ENCODE measurements around the gene SOX1.

Gene SOX1

GRCh38 chr13:112073245-112074138 lies 6.5 kb downstream of the SOX1 start:
- DNase-seq: no peak

GRCh38 chr13:112074139-112074865 lies 7.4 kb downstream of the SOX1 start:
- no peak for DNase-seq

- DNase-seq: no peak
These were observed 10.8 kb downstream of the SOX1 start for GRCh38 chr13:112077729-112078128.

- DNase-seq: no peak
These were observed 11.3 kb downstream of the SOX1 start for GRCh38 chr13:112078216-112078615.

GRCh38 chr13:112078879-112079531 lies 12.1 kb downstream of the SOX1 start:
- no peak for DNase-seq

- no peak for DNase-seq
These were observed 12.7 kb downstream of the SOX1 start for GRCh38 chr13:112079696-112080095.

GRCh38 chr13:112083971-112084370 lies 17.0 kb downstream of the SOX1 start:
- no peak for DNase-seq

GRCh38 chr13:112092453-112092852 lies 25.5 kb downstream of the SOX1 start:
- DNase-seq: no peak

- no peak for DNase-seq
These were observed 28.4 kb downstream of the SOX1 start for GRCh38 chr13:112095354-112095753.

GRCh38 chr13:112096959-112097358 lies 30.0 kb downstream of the SOX1 start:
- DNase-seq: no peak

GRCh38 chr13:112097770-112098169 lies 30.8 kb downstream of the SOX1 start:
- no peak for DNase-seq

GRCh38 chr13:112098699-112099098 lies 31.8 kb downstream of the SOX1 start:
- DNase-seq: no peak

- DNase-seq: no peak
These were observed 34.5 kb downstream of the SOX1 start for GRCh38 chr13:112101360-112101930.

- DNase-seq: no peak
These were observed 35.3 kb downstream of the SOX1 start for GRCh38 chr13:112102243-112102642.

GRCh38 chr13:112103260-112103838 lies 36.4 kb downstream of the SOX1 start:
- DNase-seq: no peak

- DNase-seq: no peak
These were observed 37.3 kb downstream of the SOX1 start for GRCh38 chr13:112103961-112104880.

GRCh38 chr13:112104881-112105234 lies 37.9 kb downstream of the SOX1 start:
- no peak for DNase-seq

GRCh38 chr13:112105244-112105681 lies 38.3 kb downstream of the SOX1 start:
- DNase-seq: no peak

- no peak for DNase-seq
These were observed 38.9 kb downstream of the SOX1 start for GRCh38 chr13:112105892-112106291.

GRCh38 chr13:112106478-112107141 lies 39.7 kb downstream of the SOX1 start:
- no peak for DNase-seq

- DNase-seq: no peak
These were observed 40.3 kb downstream of the SOX1 start for GRCh38 chr13:112107289-112107688.
